ENCODE data around the gene NABP2. TPM values are rescaled to one million over a fixed set of nuclear protein-coding genes. Genes with fewer than 3 reads are reported as not detected.

The NABP2 gene
- total RNA-seq, 1 experiment from 2014 or later: 99.6 TPM

GRCh38 chr12:56260921-56261320 lies 36.8 kb downstream of the NABP2 start:
- no peak for DNase-seq (ENCODE audit: low read depth, low spot score)
- TF ChIP-seq CTCF (IDR thresholded peaks at IDR 0.05) (no peak), SIN3A (IDR thresholded peaks at IDR 0.05; ENCODE audit: borderline replicate concordance, insufficient read depth, low read depth, low read length) (no peak), REST (IDR thresholded peaks at IDR 0.05; ENCODE audit: insufficient read depth in 1 of 2, low read depth in 2 of 2, low read length in 1 of 2) (no peak), TCF7L2 (IDR thresholded peaks at IDR 0.05; ENCODE audit: low read depth, low read length) (no peak), POLR2AphosphoS5 (IDR thresholded peaks at IDR 0.05; ENCODE audit: low read depth, low read length) (no peak)
- H3K36me3 ChIP-seq (ENCODE audit: control insufficient read depth, insufficient read depth, low read length): peaks cover 9% of the 10 kb centered on the region
- in situ Hi-C loops (cut with HindIII; ENCODE audit: low pct_unique_long_range_greater_than_20kb, low sequenced_read_pairs): no loop called here
- CTCF ChIA-PET: interaction anchor here (0.5 kb wide), 1 partner anchor 39 kb away, joined by 3 read pairs; no protein-coding TSS in a partner anchor
- no peaks in the 10 kb centered on the region for H3K9me3 ChIP-seq (ENCODE audit: control insufficient read depth, insufficient read depth, low read depth, low read length)
- no peak for ATAC-seq
- intact Hi-C loops (cut with micrococcal nuclease; ENCODE audit: unreplicated experiment): no loop called here
- no peaks in the 10 kb centered on the region for H3K27me3 ChIP-seq (ENCODE audit: control insufficient read depth, insufficient read depth, low read length)
- BruUV-seq (replicated peaks): no TSS peak
- H3K27ac ChIP-seq (ENCODE audit: low read length): no peak overlapping the region
- no peak overlapping the region for H3K4me3 ChIP-seq (ENCODE audit: low read depth in 2 of 2, low read length in 2 of 2)
- peaks cover 10% of the 10 kb centered on the region for H3K4me1 ChIP-seq (ENCODE audit: control insufficient read depth, insufficient read depth, low read length)
- POLR2A ChIA-PET: no interaction called here

GRCh38 chr12:56261503-56262232 lies 37.5 kb downstream of the NABP2 start:
- ChIA-PET CTCF (interaction anchor here (0.5 kb wide), 1 partner anchor 40 kb away, joined by 3 read pairs; no protein-coding TSS in a partner anchor), POLR2A (no interaction called here)
- peak; percentile 75 for DNase-seq (ENCODE audit: low read depth, low spot score)
- no peak for ATAC-seq
- BruUV-seq (replicated peaks): no TSS peak
- H3K27ac ChIP-seq (ENCODE audit: low read length): no peak overlapping the region
- no peaks in the 10 kb centered on the region for H3K27me3 ChIP-seq (ENCODE audit: control insufficient read depth, insufficient read depth, low read length)
- no peak overlapping the region for H3K4me3 ChIP-seq (ENCODE audit: low read depth in 2 of 2, low read length in 2 of 2)
- intact Hi-C loops (cut with micrococcal nuclease; ENCODE audit: unreplicated experiment): no loop called here
- peaks cover 3% of the 10 kb centered on the region; the same call in 1 of the 2 replicates for H3K36me3 ChIP-seq (ENCODE audit: control insufficient read depth, insufficient read depth, low read length)
- in situ Hi-C loops (cut with HindIII; ENCODE audit: low pct_unique_long_range_greater_than_20kb, low sequenced_read_pairs): no loop called here
- TF ChIP-seq SIN3A (IDR thresholded peaks at IDR 0.05; ENCODE audit: borderline replicate concordance, insufficient read depth, low read depth, low read length): no peak
- TF ChIP-seq CTCF (IDR thresholded peaks at IDR 0.05): no peak
- no peak for TF ChIP-seq POLR2AphosphoS5 (IDR thresholded peaks at IDR 0.05; ENCODE audit: low read depth, low read length)
- TF ChIP-seq REST (IDR thresholded peaks at IDR 0.05; ENCODE audit: insufficient read depth in 1 of 2, low read depth in 2 of 2, low read length in 1 of 2): no peak
- TF ChIP-seq TCF7L2 (IDR thresholded peaks at IDR 0.05; ENCODE audit: low read depth, low read length): no peak
- no peaks in the 10 kb centered on the region for H3K9me3 ChIP-seq (ENCODE audit: control insufficient read depth, insufficient read depth, low read depth, low read length)
- H3K4me1 ChIP-seq (ENCODE audit: control insufficient read depth, insufficient read depth, low read length): peaks cover 13% of the 10 kb centered on the region

Data from Panc1 (cell line).